ENCODE data around the gene NRXN3. TPM values are rescaled to one million over a fixed set of nuclear protein-coding genes. Genes with fewer than 3 reads are reported as not detected.

Gene NRXN3
- total and polyA plus RNA-seq, 4 donors, result 0.07 to 1.2 (median 0.23) TPM

DNA sequence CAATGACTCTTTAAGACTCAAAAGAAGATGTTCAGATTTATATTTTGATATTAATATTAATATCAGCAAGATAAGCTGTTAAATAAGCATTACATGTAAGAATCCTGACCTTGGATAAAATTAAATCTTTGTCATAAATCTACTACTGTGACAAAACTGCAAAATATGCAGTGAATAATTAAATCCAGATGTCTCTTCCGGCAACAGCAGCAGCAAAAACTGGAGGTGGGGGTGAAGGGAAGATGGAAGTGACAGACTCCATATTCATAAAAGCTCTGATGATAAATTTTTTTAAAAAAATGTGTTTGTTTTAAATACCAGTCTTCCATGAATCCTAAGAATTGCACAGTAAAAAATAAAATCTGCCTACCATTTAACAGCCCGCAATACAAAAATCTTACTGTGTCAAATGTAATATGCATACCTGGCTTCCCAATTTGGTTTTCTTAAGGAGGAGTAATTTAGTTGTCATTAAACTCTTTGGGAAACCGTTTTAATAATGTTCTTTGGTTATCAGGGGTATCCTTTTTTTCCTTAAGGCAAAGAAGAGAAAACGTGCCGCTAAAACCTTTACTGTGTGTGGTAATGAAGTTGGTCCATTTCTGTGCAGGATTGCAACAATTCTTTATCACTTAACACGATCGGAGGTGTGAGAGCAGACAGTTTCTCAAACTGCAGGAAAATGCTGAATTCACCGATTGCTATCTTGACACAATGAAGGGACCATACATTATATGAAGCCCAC lies 1562.9 kb downstream of the NRXN3 start:
- no peak for TF ChIP-seq GABPA (IDR thresholded peaks at IDR 0.05 in 1 of 2, conservative IDR thresholded peaks at IDR 0.05 in 1 of 2)
- TF ChIP-seq TAF1 (conservative IDR thresholded peaks at IDR 0.05), result no peak
- no peak for TF ChIP-seq FOXA2 (IDR thresholded peaks at IDR 0.05)
- TF ChIP-seq, protein P1, sequence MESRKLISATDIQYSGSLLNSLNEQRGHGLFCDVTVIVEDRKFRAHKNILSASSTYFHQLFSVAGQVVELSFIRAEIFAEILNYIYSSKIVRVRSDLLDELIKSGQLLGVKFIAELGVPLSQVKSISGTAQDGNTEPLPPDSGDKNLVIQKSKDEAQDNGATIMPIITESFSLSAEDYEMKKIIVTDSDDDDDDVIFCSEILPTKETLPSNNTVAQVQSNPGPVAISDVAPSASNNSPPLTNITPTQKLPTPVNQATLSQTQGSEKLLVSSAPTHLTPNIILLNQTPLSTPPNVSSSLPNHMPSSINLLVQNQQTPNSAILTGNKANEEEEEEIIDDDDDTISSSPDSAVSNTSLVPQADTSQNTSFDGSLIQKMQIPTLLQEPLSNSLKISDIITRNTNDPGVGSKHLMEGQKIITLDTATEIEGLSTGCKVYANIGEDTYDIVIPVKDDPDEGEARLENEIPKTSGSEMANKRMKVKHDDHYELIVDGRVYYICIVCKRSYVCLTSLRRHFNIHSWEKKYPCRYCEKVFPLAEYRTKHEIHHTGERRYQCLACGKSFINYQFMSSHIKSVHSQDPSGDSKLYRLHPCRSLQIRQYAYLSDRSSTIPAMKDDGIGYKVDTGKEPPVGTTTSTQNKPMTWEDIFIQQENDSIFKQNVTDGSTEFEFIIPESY (IDR thresholded peaks at IDR 0.05), result no peak
- TF ChIP-seq RAD21 (IDR thresholded peaks at IDR 0.05), result no peak
- TF ChIP-seq, protein P2, sequence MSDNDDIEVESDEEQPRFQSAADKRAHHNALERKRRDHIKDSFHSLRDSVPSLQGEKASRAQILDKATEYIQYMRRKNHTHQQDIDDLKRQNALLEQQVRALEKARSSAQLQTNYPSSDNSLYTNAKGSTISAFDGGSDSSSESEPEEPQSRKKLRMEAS (IDR thresholded peaks at IDR 0.05), result no peak
- TF ChIP-seq HNF4A (conservative IDR thresholded peaks at IDR 0.05), result no peak
- TF ChIP-seq, protein P3, sequence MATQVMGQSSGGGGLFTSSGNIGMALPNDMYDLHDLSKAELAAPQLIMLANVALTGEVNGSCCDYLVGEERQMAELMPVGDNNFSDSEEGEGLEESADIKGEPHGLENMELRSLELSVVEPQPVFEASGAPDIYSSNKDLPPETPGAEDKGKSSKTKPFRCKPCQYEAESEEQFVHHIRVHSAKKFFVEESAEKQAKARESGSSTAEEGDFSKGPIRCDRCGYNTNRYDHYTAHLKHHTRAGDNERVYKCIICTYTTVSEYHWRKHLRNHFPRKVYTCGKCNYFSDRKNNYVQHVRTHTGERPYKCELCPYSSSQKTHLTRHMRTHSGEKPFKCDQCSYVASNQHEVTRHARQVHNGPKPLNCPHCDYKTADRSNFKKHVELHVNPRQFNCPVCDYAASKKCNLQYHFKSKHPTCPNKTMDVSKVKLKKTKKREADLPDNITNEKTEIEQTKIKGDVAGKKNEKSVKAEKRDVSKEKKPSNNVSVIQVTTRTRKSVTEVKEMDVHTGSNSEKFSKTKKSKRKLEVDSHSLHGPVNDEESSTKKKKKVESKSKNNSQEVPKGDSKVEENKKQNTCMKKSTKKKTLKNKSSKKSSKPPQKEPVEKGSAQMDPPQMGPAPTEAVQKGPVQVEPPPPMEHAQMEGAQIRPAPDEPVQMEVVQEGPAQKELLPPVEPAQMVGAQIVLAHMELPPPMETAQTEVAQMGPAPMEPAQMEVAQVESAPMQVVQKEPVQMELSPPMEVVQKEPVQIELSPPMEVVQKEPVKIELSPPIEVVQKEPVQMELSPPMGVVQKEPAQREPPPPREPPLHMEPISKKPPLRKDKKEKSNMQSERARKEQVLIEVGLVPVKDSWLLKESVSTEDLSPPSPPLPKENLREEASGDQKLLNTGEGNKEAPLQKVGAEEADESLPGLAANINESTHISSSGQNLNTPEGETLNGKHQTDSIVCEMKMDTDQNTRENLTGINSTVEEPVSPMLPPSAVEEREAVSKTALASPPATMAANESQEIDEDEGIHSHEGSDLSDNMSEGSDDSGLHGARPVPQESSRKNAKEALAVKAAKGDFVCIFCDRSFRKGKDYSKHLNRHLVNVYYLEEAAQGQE (IDR thresholded peaks at IDR 0.05), result no peak
- no peak for TF ChIP-seq EGR1 (IDR thresholded peaks at IDR 0.05; ENCODE audit: low read depth in 2 of 2)
- no peak for TF ChIP-seq NR2F2 (IDR thresholded peaks at IDR 0.05)
- no peak for TF ChIP-seq YY1 (IDR thresholded peaks at IDR 0.05)
- TF ChIP-seq HNF4G (IDR thresholded peaks at IDR 0.05), result no peak
- TF ChIP-seq, protein P4, sequence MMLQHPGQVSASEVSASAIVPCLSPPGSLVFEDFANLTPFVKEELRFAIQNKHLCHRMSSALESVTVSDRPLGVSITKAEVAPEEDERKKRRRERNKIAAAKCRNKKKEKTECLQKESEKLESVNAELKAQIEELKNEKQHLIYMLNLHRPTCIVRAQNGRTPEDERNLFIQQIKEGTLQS (IDR thresholded peaks at IDR 0.05), result no peak
- TF ChIP-seq JUND (IDR thresholded peaks at IDR 0.05), result no peak
- TF ChIP-seq FOXA1 (IDR thresholded peaks at IDR 0.05), result no peak
- no peak for TF ChIP-seq RXRA (IDR thresholded peaks at IDR 0.05)
- TF ChIP-seq, protein P5, sequence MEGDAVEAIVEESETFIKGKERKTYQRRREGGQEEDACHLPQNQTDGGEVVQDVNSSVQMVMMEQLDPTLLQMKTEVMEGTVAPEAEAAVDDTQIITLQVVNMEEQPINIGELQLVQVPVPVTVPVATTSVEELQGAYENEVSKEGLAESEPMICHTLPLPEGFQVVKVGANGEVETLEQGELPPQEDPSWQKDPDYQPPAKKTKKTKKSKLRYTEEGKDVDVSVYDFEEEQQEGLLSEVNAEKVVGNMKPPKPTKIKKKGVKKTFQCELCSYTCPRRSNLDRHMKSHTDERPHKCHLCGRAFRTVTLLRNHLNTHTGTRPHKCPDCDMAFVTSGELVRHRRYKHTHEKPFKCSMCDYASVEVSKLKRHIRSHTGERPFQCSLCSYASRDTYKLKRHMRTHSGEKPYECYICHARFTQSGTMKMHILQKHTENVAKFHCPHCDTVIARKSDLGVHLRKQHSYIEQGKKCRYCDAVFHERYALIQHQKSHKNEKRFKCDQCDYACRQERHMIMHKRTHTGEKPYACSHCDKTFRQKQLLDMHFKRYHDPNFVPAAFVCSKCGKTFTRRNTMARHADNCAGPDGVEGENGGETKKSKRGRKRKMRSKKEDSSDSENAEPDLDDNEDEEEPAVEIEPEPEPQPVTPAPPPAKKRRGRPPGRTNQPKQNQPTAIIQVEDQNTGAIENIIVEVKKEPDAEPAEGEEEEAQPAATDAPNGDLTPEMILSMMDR (IDR thresholded peaks at IDR 0.05; ENCODE audit: low read depth, low read length, missing input control), result no peak
- TF ChIP-seq SP1 (IDR thresholded peaks at IDR 0.05), result no peak
- WGBS, result 73% methylated on average over 8 of the region's 8 CpGs
- DNase-seq (ENCODE audit: low spot score), result no peak
- H3K4me3 ChIP-seq (ENCODE audit: low read depth in 1 of 3, low read length in 3 of 3), result no peak overlapping the region
- no peaks in the 10 kb centered on the region for H3K27me3 ChIP-seq (ENCODE audit: control insufficient read depth in 4 of 4, insufficient read depth in 4 of 4, low read length in 3 of 4)
- H3K27ac ChIP-seq (ENCODE audit: low read depth in 1 of 2, low read length in 2 of 2), result no peak overlapping the region
- H3K9ac ChIP-seq (ENCODE audit: low read depth in 1 of 2, low read length in 2 of 2), result no peak overlapping the region
- no peaks in the 10 kb centered on the region for H3K4me1 ChIP-seq (ENCODE audit: control insufficient read depth in 4 of 4, insufficient read depth in 4 of 4, low read length in 3 of 4)
- no peaks in the 10 kb centered on the region for H3K9me3 ChIP-seq (ENCODE audit: control insufficient read depth in 4 of 4, low read length in 3 of 4)
- H3K36me3 ChIP-seq (ENCODE audit: control insufficient read depth in 4 of 4, insufficient read depth in 3 of 4, low read depth in 1 of 4, low read length in 3 of 4), result no peaks in the 10 kb centered on the region
